ENCODE measurements around the gene ADRA2B.

Gene ADRA2B

DNA sequence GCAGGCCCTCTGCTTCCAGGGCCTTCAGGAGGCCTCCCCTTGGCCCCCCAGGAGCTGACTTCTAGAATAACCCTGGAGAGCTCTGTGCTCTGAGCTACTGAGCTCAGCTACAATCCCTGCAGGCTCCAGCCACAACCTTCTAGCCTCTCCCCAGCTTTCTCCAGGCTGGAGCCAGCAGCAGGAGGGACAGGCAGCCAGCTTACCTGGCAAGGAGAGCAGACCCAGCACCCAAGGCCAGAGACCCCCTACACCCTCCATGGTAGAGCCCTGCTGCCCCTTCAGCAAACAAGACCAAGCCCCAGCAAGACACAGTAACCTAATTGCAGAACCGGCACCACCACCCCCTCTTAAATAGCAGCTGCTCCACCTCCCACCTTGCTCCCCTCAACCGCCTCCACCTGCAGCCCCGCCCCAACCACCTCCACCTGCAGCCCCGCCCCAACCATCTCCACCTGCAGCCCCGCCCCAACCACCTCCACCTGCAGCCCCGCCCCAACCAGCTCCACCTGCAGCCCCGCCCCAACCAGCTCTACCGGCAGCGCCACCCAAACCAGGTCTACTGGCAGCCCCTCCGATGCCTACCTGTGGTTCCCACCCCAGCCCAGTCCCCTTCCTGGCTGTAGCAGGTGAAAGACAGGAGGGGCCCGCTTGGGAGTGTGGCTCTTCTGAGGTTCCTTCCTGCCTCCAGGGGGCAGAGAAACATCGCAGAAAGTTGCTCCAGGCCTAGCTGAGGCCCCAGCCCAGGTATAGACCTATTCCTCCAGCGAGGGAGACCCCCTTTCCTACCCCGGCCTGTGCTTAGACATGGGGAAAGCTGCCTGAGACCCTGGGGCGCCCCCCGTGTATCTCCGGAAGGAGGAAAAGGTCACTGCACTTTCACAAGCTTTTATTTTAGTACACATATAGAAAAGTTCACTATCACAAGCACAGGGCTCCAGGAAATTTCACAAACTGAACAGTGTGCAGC, 22.1 kb upstream of the ADRA2B start, which contains the start of gene ASTL:
Gene ASTL, minus strand, starts transcription at position 324 of the 967 bp plus-strand sequence. Its CDS starts 66 bp downstream, at position 258.
- H3K27ac ChIP-seq = peak within 1 kb of the TSS; percentile 42; the same call in 1 of the 2 replicates
- peak; percentile 44 for TF ChIP-seq CTCF (IDR thresholded peaks at IDR 0.05)
- no peak for TF ChIP-seq ZFX (IDR thresholded peaks at IDR 0.05; ENCODE audit: borderline replicate concordance)

DNA sequence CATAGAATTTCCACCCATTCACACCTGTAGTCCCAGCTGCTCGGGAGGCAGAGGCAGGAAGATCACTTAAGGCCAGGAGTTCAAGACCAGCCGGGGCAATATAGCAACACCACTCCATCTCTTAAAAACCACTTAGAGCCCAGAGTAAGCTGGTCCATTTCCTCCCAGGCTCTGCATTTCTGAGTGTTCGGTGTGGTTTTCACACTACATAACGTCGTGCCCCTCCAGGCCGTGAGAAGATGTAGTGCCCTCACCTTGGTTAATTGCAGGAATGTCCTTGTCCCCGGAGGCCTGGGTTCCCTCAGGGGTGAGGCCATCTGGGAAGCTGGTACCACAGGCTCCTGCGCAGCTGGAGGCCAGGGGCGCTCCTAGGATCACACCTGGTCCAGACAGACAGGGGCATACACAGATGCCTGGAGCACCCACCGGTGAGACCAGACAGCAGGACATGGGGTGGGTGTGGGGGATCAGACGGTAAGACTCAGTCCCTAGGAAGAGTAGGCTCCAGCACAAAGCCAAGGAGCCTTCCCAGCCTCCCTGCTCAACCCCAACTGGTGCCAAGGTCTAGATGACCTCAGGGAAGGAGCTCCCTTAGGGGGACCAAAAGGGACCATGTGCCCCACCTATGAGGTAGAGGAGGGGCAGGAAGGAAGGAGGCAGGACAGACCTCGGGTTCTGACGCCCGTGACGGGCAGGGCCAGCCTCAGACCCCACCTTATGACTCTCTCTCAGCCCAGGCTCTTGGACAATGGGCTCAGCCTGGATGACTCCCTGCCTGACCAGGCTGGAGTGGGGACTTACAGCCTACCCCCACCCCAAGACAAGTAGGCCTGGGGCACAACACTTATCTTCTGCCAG, 21.2 kb upstream of the ADRA2B start:
- no peak overlapping the region for H3K27ac ChIP-seq
- TF ChIP-seq ZFX (IDR thresholded peaks at IDR 0.05; ENCODE audit: borderline replicate concordance) (no peak), CTCF (IDR thresholded peaks at IDR 0.05) (no peak)

GRCh38 chr2:96136129-96136720, 19.9 kb upstream of the ADRA2B start:
- TF ChIP-seq ZFX (IDR thresholded peaks at IDR 0.05; ENCODE audit: borderline replicate concordance) (no peak), CTCF (IDR thresholded peaks at IDR 0.05) (no peak)
- H3K27ac ChIP-seq = no peak overlapping the region

DNA sequence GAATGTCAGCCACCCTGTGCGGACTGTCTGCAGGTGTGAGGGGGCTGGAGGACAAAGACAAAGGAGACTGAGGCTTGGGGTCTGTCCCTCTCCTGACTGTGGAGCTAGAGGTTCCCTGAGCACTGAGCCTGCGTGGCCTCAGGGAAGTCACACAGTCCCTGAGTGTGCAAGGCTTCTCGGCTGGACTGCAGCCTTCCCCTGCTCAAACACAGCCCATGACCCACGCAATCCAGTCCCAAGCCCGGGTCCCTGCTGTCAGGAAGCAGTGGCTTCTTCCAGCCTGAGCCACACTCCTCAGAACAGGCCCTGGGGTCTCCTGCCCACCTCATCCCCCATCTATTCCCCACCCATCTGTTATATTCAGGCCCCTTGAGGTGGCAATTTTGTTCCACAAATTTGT, 19.2 kb upstream of the ADRA2B start:
- no peak overlapping the region for H3K27ac ChIP-seq
- TF ChIP-seq CTCF (IDR thresholded peaks at IDR 0.05) = no peak
- TF ChIP-seq ZFX (IDR thresholded peaks at IDR 0.05; ENCODE audit: borderline replicate concordance) = no peak

DNA sequence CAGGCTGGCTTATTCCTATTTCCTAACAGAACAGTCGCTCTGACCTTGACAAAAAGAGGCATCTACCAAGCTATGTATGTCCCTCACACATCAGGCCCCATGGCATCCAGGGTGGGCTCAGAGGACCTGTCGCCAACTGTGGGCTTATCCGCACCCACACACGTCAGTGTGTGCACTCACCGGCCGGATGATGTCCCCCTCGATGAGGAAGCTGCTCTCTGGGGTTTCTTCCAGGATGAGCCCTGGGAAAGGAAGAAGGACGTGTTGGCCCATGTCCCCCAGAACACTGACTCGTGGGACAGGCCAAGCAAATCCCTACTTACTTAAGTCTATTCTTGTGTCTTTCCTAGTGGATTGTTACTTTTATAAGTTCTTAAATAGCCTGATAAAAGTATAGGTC, 18.8 kb upstream of the ADRA2B start:
- TF ChIP-seq CTCF (IDR thresholded peaks at IDR 0.05) = no peak
- TF ChIP-seq ZFX (IDR thresholded peaks at IDR 0.05; ENCODE audit: borderline replicate concordance) = no peak
- H3K27ac ChIP-seq = no peak overlapping the region

- TF ChIP-seq ZFX (IDR thresholded peaks at IDR 0.05; ENCODE audit: borderline replicate concordance) (no peak), CTCF (IDR thresholded peaks at IDR 0.05) (no peak)
- H3K27ac ChIP-seq = no peak overlapping the region
These were observed 18.1 kb upstream of the ADRA2B start for GRCh38 chr2:96134421-96134820.
